H1 (cell line): ENCODE data around the gene SLC26A6. TPM values are rescaled to one million over a fixed set of nuclear protein-coding genes. Genes with fewer than 3 reads are reported as not detected.

ENCODE experiments used
- CTCF ChIA-PET: fragments of 300-600 bp; sonication (Branson Sonifier 250); formaldehyde crosslinking; loops from one replicate; lab custom pipeline; 2021; ENCODE audit not compliant: partially characterized antibody; lab: Charles Lee
- POLR2A ChIA-PET: fragments of 300-600 bp; sonication (Branson Sonifier 250); formaldehyde crosslinking; loops from one replicate; lab custom pipeline; 2021; ENCODE audit warnings: inconsistent platforms; ENCODE audit not compliant: partially characterized antibody; lab: Charles Lee
- DNase-seq, 2 experiments: peaks; one replicate each; pipeline versions ENCODE4 v3.0.0 to v3.0.0-alpha.2; 2010 to 2022; ENCODE audit warnings: low spot score in 2 of 2, low read depth in 1 of 2, mixed read lengths in 1 of 2
- FAIRE-seq: peaks from 2 replicates; lab custom pipeline; 2011; peaks lifted over from hg19 to GRCh38; lab: Jason Lieb, UNC
- H2AFZ ChIP-seq: 2 replicates; pipeline ENCODE4 v1.8.1; 2012; ENCODE audit warnings: low read length, inconsistent platforms
- H2AK5ac ChIP-seq: 2 replicates; pipeline ENCODE4 v1.6.1; 2013; ENCODE audit warnings: low read depth, low read length
- H2BK120ac ChIP-seq: replicated peaks from 2 replicates; pipeline ENCODE3; 2013; ENCODE audit warnings: low read depth, low read length, inconsistent platforms
- H2BK12ac ChIP-seq: 2 replicates; pipeline ENCODE4 v1.6.1; 2013; ENCODE audit warnings: low read depth, low read length
- H2BK15ac ChIP-seq: 2 replicates; pipeline ENCODE4 v1.6.1; 2013; ENCODE audit warnings: low read length
- H2BK20ac ChIP-seq: 2 replicates; pipeline ENCODE4 v1.6.1; 2013; ENCODE audit warnings: low read length
- H2BK5ac ChIP-seq: 2 replicates; pipeline ENCODE4 v1.6.1; 2013; ENCODE audit warnings: low read depth, low read length
- H3K14ac ChIP-seq: 2 replicates; pipeline ENCODE4 v1.6.1; 2013; ENCODE audit warnings: inconsistent platforms; ENCODE audit not compliant: insufficient read length
- H3K18ac ChIP-seq: 2 replicates; pipeline ENCODE4 v1.6.1; 2013; ENCODE audit warnings: low read length; ENCODE audit errors: extremely low read depth
- H3K23ac ChIP-seq: 2 replicates; pipeline ENCODE4 v1.6.1; 2013; ENCODE audit warnings: inconsistent platforms; ENCODE audit not compliant: insufficient read length
- H3K23me2 ChIP-seq: 2 replicates; pipeline ENCODE4 v1.6.1; 2013; ENCODE audit warnings: low read depth, low read length
- H3K27ac ChIP-seq: 2 replicates; pipeline ENCODE4 v1.6.1; 2011; ENCODE audit warnings: low read depth, low read length, inconsistent platforms
- H3K27me3 ChIP-seq, 4 experiments: replicated peaks in 1 of 4; 1 replicate in 1 of 4; 2 replicates in 3 of 4; pipeline versions ENCODE4 v1.6.1 to v1.8.1; 2011 to 2013; ENCODE audit warnings: low read length in 3 of 4, mild to moderate bottlenecking in 3 of 4, inconsistent platforms in 2 of 4, mixed read lengths in 2 of 4, moderate library complexity in 1 of 4; ENCODE audit not compliant: control insufficient read depth in 3 of 4, insufficient read depth in 3 of 4; ENCODE audit errors: extremely low read depth in 1 of 4
- H3K36me3 ChIP-seq, 4 experiments: 2 replicates each; pipeline versions ENCODE4 v1.6.1 to v1.8.1; 2011 to 2013; ENCODE audit warnings: mild to moderate bottlenecking in 4 of 4, low read length in 3 of 4, moderate library complexity in 2 of 4, control low read depth in 1 of 4, inconsistent platforms in 1 of 4; ENCODE audit not compliant: insufficient read depth in 4 of 4, control insufficient read depth in 2 of 4
- H3K4ac ChIP-seq: replicated peaks from 2 replicates; pipeline ENCODE3; 2013; ENCODE audit warnings: low read length, low read depth, mixed read lengths, inconsistent platforms; ENCODE audit not compliant: insufficient read length
- H3K4me1 ChIP-seq, 4 experiments: replicated peaks in 1 of 4; 1 replicate in 1 of 4; 2 replicates in 3 of 4; pipeline versions ENCODE4 v1.6.1 to v1.8.1; 2011 to 2013; ENCODE audit warnings: low read length in 3 of 4, inconsistent platforms in 2 of 4, mixed read lengths in 1 of 4; ENCODE audit not compliant: insufficient read depth in 4 of 4, control insufficient read depth in 3 of 4
- H3K4me2 ChIP-seq, 2 experiments: 2 replicates each; pipeline versions ENCODE4 v1.6.1 to v1.8.1; 2011 to 2013; ENCODE audit warnings: low read depth in 2 of 2, low read length in 2 of 2, control low read depth in 1 of 2, inconsistent platforms in 1 of 2, mild to moderate bottlenecking in 1 of 2; ENCODE audit not compliant: insufficient read depth in 1 of 2
- H3K4me3 ChIP-seq, 4 experiments: fragments of 200-600, 300-600 bp in 1 of 4; sonication (generic), shearing (Covaris generic), sonication (Bioruptor Twin) in 1 of 4; 2 replicates each; pipeline versions ENCODE4 v1.5.1 to v1.8.1; 2011 to 2016; ENCODE audit warnings: low read length in 4 of 4, low read depth in 3 of 4, control low read depth in 2 of 4, inconsistent platforms in 2 of 4, mild to moderate bottlenecking in 2 of 4, mixed read lengths in 1 of 4, moderate library complexity in 1 of 4; ENCODE audit not compliant: insufficient read depth in 2 of 4; ENCODE audit errors: extremely low read depth in 1 of 4
- H3K56ac ChIP-seq: replicated peaks from 2 replicates; pipeline ENCODE3; 2013; ENCODE audit warnings: low read depth, mild to moderate bottlenecking, mixed read lengths, low read length, inconsistent platforms; ENCODE audit not compliant: insufficient read length
- H3K79me1 ChIP-seq: 2 replicates; pipeline ENCODE4 v1.6.1; 2013; ENCODE audit warnings: low read depth, low read length, control low read depth
- H3K79me2 ChIP-seq, 2 experiments: 2 replicates each; pipeline versions ENCODE4 v1.6.1 to v1.8.1; 2012 to 2013; ENCODE audit warnings: low read length in 2 of 2, mild to moderate bottlenecking in 2 of 2, inconsistent platforms in 1 of 2; ENCODE audit not compliant: insufficient read depth in 2 of 2, control insufficient read depth in 1 of 2
- H3K9ac ChIP-seq, 4 experiments: replicated peaks in 1 of 4; 1 replicate in 1 of 4; 2 replicates in 3 of 4; pipeline versions ENCODE4 v1.6.1 to v1.8.1; 2011 to 2013; ENCODE audit warnings: low read depth in 3 of 4, low read length in 3 of 4, control low read depth in 2 of 4, mild to moderate bottlenecking in 2 of 4, moderate library complexity in 2 of 4, inconsistent platforms in 1 of 4; ENCODE audit errors: extremely low read depth in 1 of 4
- H3K9me3 ChIP-seq, 2 experiments: 2 replicates each; pipeline versions ENCODE4 v1.6.1 to v1.8.1; 2012 to 2013; ENCODE audit warnings: mild to moderate bottlenecking in 2 of 2, moderate library complexity in 2 of 2, control low read depth in 1 of 2, inconsistent platforms in 1 of 2, low read depth in 1 of 2, low read length in 1 of 2, mixed read lengths in 1 of 2; ENCODE audit not compliant: insufficient read depth in 2 of 2
- H4K20me1 ChIP-seq, 2 experiments: replicated peaks in 1 of 2; 2 replicates each; pipeline versions ENCODE3 to v1.8.1; 2011 to 2013; ENCODE audit warnings: inconsistent platforms in 2 of 2, low read length in 2 of 2, mild to moderate bottlenecking in 1 of 2; ENCODE audit not compliant: insufficient read depth in 2 of 2, control insufficient read depth in 1 of 2
- H4K5ac ChIP-seq: 2 replicates; pipeline ENCODE4 v1.6.1; 2013; ENCODE audit warnings: low read length, low read depth, mixed read lengths, inconsistent platforms; ENCODE audit not compliant: insufficient read length
- H4K8ac ChIP-seq: 2 replicates; pipeline ENCODE4 v1.8.0; 2013; ENCODE audit warnings: mild to moderate bottlenecking, moderate library complexity, low read length, inconsistent platforms; ENCODE audit not compliant: insufficient read depth; ENCODE audit errors: extremely low read depth
- H4K91ac ChIP-seq: replicated peaks from 2 replicates; pipeline ENCODE3; 2013; ENCODE audit warnings: low read length, mixed read lengths, inconsistent platforms; ENCODE audit not compliant: insufficient read length
- HDAC2 ChIP-seq, 2 experiments: fragments of 300-600 bp in 1 of 2; sonication (generic) in 1 of 2; IDR thresholded peaks; 2 replicates each; pipeline ENCODE4 v1.6.1; 2011 to 2012; ENCODE audit warnings: low read depth in 2 of 2, low read length in 2 of 2, mild to moderate bottlenecking in 2 of 2, moderate library complexity in 2 of 2, borderline replicate concordance in 1 of 2, inconsistent platforms in 1 of 2
- POLR2A ChIP-seq, 2 experiments: IDR thresholded peaks; 1 replicate in 1 of 2; 2 replicates in 1 of 2; pipeline ENCODE4 v1.6.1; 2011; ENCODE audit warnings: low read depth in 2 of 2, low read length in 2 of 2, mild to moderate bottlenecking in 2 of 2; ENCODE audit errors: control extremely low read depth in 1 of 2
- WGBS, 2 experiments: shearing (Covaris generic) in 1 of 2; methylation state at CpG; one replicate each; pipeline versions ENCODE4 v1.1.6 to v1.1.7; 2013 to 2015; ENCODE audit warnings: low lambda C conversion rate in 2 of 2, mixed read lengths in 2 of 2, inconsistent platforms in 1 of 2, low coverage in 1 of 2, missing lambda C conversion rate in 1 of 2; ENCODE audit not compliant: insufficient replicate concordance in 2 of 2, insufficient coverage in 1 of 2, insufficient read length in 1 of 2; ENCODE audit errors: extremely low coverage in 1 of 2, missing lambda C conversion rate in 1 of 2; 5-methylcytosine and 5-hydroxymethylcytosine counted together
- polyA plus RNA-seq, 7 experiments: library from polyadenylated mRNA; depleted of rRNA in 3 of 7; stranded (reverse) in 5 of 7; unstranded in 2 of 7; fragments of >200 nt in 5 of 7; fragments of 200-250 nt in 2 of 7; gene quantifications; 1 replicate in 5 of 7; 2 replicates in 1 of 7; 4 replicates in 1 of 7; pipeline versions ENCODE4 v1.2.1 to v1.2.3, GENCODE V29; 2011 to 2013; ENCODE audit warnings: missing spikeins in 2 of 7, mixed read lengths in 2 of 7
- total RNA-seq: library from RNA; stranded (reverse); fragmentation: NEBNext Ultra II Directional; extraction: Animal tissue kit (Norgen Biotek cat#: 25700); gene quantifications from 2 replicates; pipeline ENCODE4 v1.2.1, GENCODE V29; 2021

SLC26A6 gene
- total and polyA plus RNA-seq, 2 of the 8 experiments (the other 6 are each of a cell fraction or from before 2014, with no cell fraction given) = 50.4 to 58.0 TPM

GRCh38 chr3:48628277-48629017, 6.8 kb downstream of the SLC26A6 start:
- H2AK5ac ChIP-seq = no peak overlapping the region
- no peaks in the 10 kb centered on the region for H3K79me2 ChIP-seq
- H2BK15ac ChIP-seq = no peak overlapping the region
- no peak overlapping the region for H4K8ac ChIP-seq
- H3K14ac ChIP-seq = no peak overlapping the region
- H3K27ac ChIP-seq = no peak overlapping the region
- 91% methylated on average over 11 of the region's 13 CpGs; no CpG with 5 or more reads in 1 of the 2 experiments for WGBS, 2 experiments
- H3K4me1 ChIP-seq = peaks cover 0 to 6% (median 3%) of the 10 kb centered on the region in 4 experiments; a peak in 3 of 7 replicates
- H2BK20ac ChIP-seq = no peak overlapping the region
- H2AFZ ChIP-seq = no peak overlapping the region
- TF ChIP-seq HDAC2 (IDR thresholded peaks at IDR 0.05; ENCODE audit: borderline replicate concordance in 1 of 2, low read depth in 2 of 2, low read length in 2 of 2) (no peak), POLR2A (IDR thresholded peaks at IDR 0.05; ENCODE audit: control extremely low read depth in 1 of 2, low read depth in 2 of 2, low read length in 2 of 2) (peak in 1 of 2 experiments; percentile 30; a peak in 1 of 3 replicates)
- no peak overlapping the region for H3K4ac ChIP-seq
- no peak overlapping the region for H4K5ac ChIP-seq
- H3K23me2 ChIP-seq = 0 out of 2 replicates have a peak, but pooled peaks cover 2% of the 10 kb centered on the region
- no peaks in the 10 kb centered on the region for H3K9me3 ChIP-seq
- H2BK5ac ChIP-seq = no peak overlapping the region
- POLR2A ChIA-PET = interaction anchor here (0.9 to 2.2 kb wide), 8 partner anchors 8 to 379 kb away, joined by 3 to 7 read pairs (median 4); partner anchors contain the start of gene WDR6
- no peak overlapping the region for H3K56ac ChIP-seq
- DNase-seq (no peak), FAIRE-seq (no peak)
- no peak overlapping the region for H2BK120ac ChIP-seq
- CTCF ChIA-PET = interaction anchor here (0.8 to 1.5 kb wide), 2 partner anchors 67 to 70 kb away, joined by 3 to 5 read pairs; no protein-coding TSS in a partner anchor
- no peak overlapping the region for H3K18ac ChIP-seq
- H4K20me1 ChIP-seq = peaks cover 6 to 34% of the 10 kb centered on the region in 2 experiments
- no peak overlapping the region for H3K9ac ChIP-seq
- H2BK12ac ChIP-seq = no peak overlapping the region
- H3K4me2 ChIP-seq = no peak overlapping the region
- peaks cover 20 to 60% (median 34%) of the 10 kb centered on the region in 4 experiments for H3K36me3 ChIP-seq
- H3K4me3 ChIP-seq = no peak overlapping the region
- H4K91ac ChIP-seq = no peak overlapping the region
- peaks cover 4% of the 10 kb centered on the region for H3K79me1 ChIP-seq
- no peaks in the 10 kb centered on the region; a peak in 1 of 7 replicates for H3K27me3 ChIP-seq
- H3K23ac ChIP-seq = no peak overlapping the region
